H9 (cell line): ENCODE data around the gene RBM5. TPM values are rescaled to one million over a fixed set of nuclear protein-coding genes. Genes with fewer than 3 reads are reported as not detected.
A peak's percentile ranks its signal among the peaks of the same experiment; 100 is the strongest.

Source experiments
- DNase-seq: peaks from one replicate; pipeline ENCODE4 v3.0.0-alpha.2; 2017
- H2AFZ ChIP-seq: one replicate; pipeline ENCODE4 v1.6.1; 2013; ENCODE audit warnings: mild to moderate bottlenecking, low read length, control low read depth, moderate library complexity
- H2AK5ac ChIP-seq: 2 replicates; pipeline ENCODE4 v1.6.1; 2013; ENCODE audit warnings: low read length, control low read depth, mixed read lengths; ENCODE audit not compliant: insufficient read length
- H2BK120ac ChIP-seq: one replicate; pipeline ENCODE4 v1.6.1; 2013; ENCODE audit warnings: low read depth, mild to moderate bottlenecking, low read length, control low read depth, inconsistent platforms; ENCODE audit not compliant: poor library complexity, severe bottlenecking
- H2BK12ac ChIP-seq: 2 replicates; pipeline ENCODE4 v1.6.1; 2013; ENCODE audit warnings: low read length, control low read depth, mixed read lengths, low read depth; ENCODE audit not compliant: insufficient read length
- H2BK15ac ChIP-seq: 2 replicates; pipeline ENCODE4 v1.6.1; 2013; ENCODE audit warnings: low read depth, low read length, control low read depth
- H2BK20ac ChIP-seq: one replicate; pipeline ENCODE4 v1.6.1; 2013; ENCODE audit warnings: low read depth, mild to moderate bottlenecking, low read length, control low read depth, inconsistent platforms; ENCODE audit not compliant: poor library complexity, severe bottlenecking
- H2BK5ac ChIP-seq: 2 replicates; pipeline ENCODE4 v1.6.1; 2013; ENCODE audit warnings: low read length, control low read depth, mixed read lengths; ENCODE audit not compliant: insufficient read length
- H3K14ac ChIP-seq: 2 replicates; pipeline ENCODE4 v1.6.1; 2013; ENCODE audit warnings: low read length, control low read depth; ENCODE audit not compliant: insufficient read depth
- H3K18ac ChIP-seq: 2 replicates; pipeline ENCODE4 v1.6.1; 2013; ENCODE audit warnings: low read depth, mild to moderate bottlenecking, mixed read lengths, low read length, control low read depth; ENCODE audit not compliant: insufficient read length
- H3K23ac ChIP-seq: 2 replicates; pipeline ENCODE4 v1.6.1; 2013; ENCODE audit warnings: low read length, control low read depth, mixed read lengths, low read depth; ENCODE audit not compliant: insufficient read length
- H3K23me2 ChIP-seq: 2 replicates; pipeline ENCODE4 v1.6.1; 2013; ENCODE audit warnings: low read depth, mild to moderate bottlenecking, mixed read lengths, low read length, control low read depth; ENCODE audit not compliant: insufficient read length, poor library complexity, severe bottlenecking
- H3K27ac ChIP-seq: 2 replicates; pipeline ENCODE4 v1.5.1; 2013; ENCODE audit warnings: low read length, control low read depth, mixed read lengths, low read depth; ENCODE audit not compliant: insufficient read length
- H3K27me3 ChIP-seq: 2 replicates; pipeline ENCODE4 v1.6.1; 2013; ENCODE audit warnings: low read length, control low read depth, inconsistent platforms; ENCODE audit not compliant: insufficient read depth
- H3K4ac ChIP-seq: 2 replicates; pipeline ENCODE4 v1.6.1; 2013; ENCODE audit warnings: low read depth, mild to moderate bottlenecking, control low read depth, inconsistent platforms, low read length, moderate library complexity
- H3K4me1 ChIP-seq: 2 replicates; pipeline ENCODE4 v1.6.1; 2013; ENCODE audit warnings: low read length, control low read depth, inconsistent platforms; ENCODE audit not compliant: insufficient read depth
- H3K4me2 ChIP-seq: 2 replicates; pipeline ENCODE4 v1.6.1; 2013; ENCODE audit warnings: low read length, control low read depth, mixed read lengths; ENCODE audit not compliant: insufficient read length, insufficient read depth
- H3K56ac ChIP-seq: 2 replicates; pipeline ENCODE4 v1.6.1; 2013; ENCODE audit warnings: low read depth, mild to moderate bottlenecking, mixed read lengths, low read length, control low read depth; ENCODE audit not compliant: insufficient read length
- H3K79me1 ChIP-seq: 2 replicates; pipeline ENCODE4 v1.6.1; 2013; ENCODE audit warnings: low read depth, mild to moderate bottlenecking, moderate library complexity, low read length, control low read depth, inconsistent platforms; ENCODE audit not compliant: insufficient read depth, poor library complexity, severe bottlenecking
- H3K79me2 ChIP-seq: 2 replicates; pipeline ENCODE4 v1.6.1; 2013; ENCODE audit warnings: low read length, control low read depth, inconsistent platforms; ENCODE audit not compliant: insufficient read depth
- H3K9ac ChIP-seq: 2 replicates; pipeline ENCODE4 v1.6.1; 2013; ENCODE audit warnings: low read length, control low read depth, mixed read lengths; ENCODE audit not compliant: insufficient read length; ENCODE audit errors: extremely low read depth
- H3K9me3 ChIP-seq: one replicate; pipeline ENCODE4 v1.6.1; 2013; ENCODE audit warnings: low read depth, low read length, inconsistent platforms; ENCODE audit not compliant: control insufficient read depth
- H3T11ph ChIP-seq: one replicate; pipeline ENCODE4 v1.6.1; 2013; ENCODE audit warnings: mild to moderate bottlenecking, low read length, control low read depth, inconsistent platforms
- H4K20me1 ChIP-seq: one replicate; pipeline ENCODE4 v1.6.1; 2013; ENCODE audit not compliant: control insufficient read depth, insufficient read length, insufficient read depth
- H4K5ac ChIP-seq: 2 replicates; pipeline ENCODE4 v1.6.1; 2013; ENCODE audit warnings: low read depth, mild to moderate bottlenecking, mixed read lengths, low read length, control low read depth; ENCODE audit not compliant: insufficient read length
- H4K8ac ChIP-seq: replicated peaks from 2 replicates; pipeline ENCODE4 v1.6.1; 2013; ENCODE audit warnings: low read length, control low read depth, mixed read lengths, low read depth; ENCODE audit not compliant: insufficient read length
- H4K91ac ChIP-seq: 2 replicates; pipeline ENCODE4 v1.6.1; 2013; ENCODE audit warnings: low read depth, mild to moderate bottlenecking, moderate library complexity, mixed read lengths, low read length, control low read depth; ENCODE audit not compliant: insufficient read length
- H3K27ac Mint-ChIP-seq, 3 experiments: 2 replicates in 2 of 3; 3 replicates in 1 of 3; pipeline ENCODE4 v1.8.0; 2020 to 2021; ENCODE audit warnings: mixed read lengths in 3 of 3, mild to moderate bottlenecking in 1 of 3, moderate library complexity in 1 of 3
- H3K27me3 Mint-ChIP-seq: 2 replicates; pipeline ENCODE4 v1.8.0; 2021; ENCODE audit warnings: low read depth, mild to moderate bottlenecking, moderate library complexity, mixed read lengths
- H3K36me3 Mint-ChIP-seq, 3 experiments: 2 replicates in 2 of 3; 3 replicates in 1 of 3; pipeline ENCODE4 v1.8.0; 2020 to 2021; ENCODE audit warnings: low read depth in 3 of 3, mixed read lengths in 3 of 3; ENCODE audit not compliant: insufficient read depth in 1 of 3
- H3K4me1 Mint-ChIP-seq, 2 experiments: 2 replicates each; pipeline ENCODE4 v1.8.0; 2020; ENCODE audit warnings: mixed read lengths in 2 of 2
- H3K4me3 Mint-ChIP-seq, 2 experiments: 2 replicates in 1 of 2; 3 replicates in 1 of 2; pipeline ENCODE4 v1.8.0; 2020 to 2021; ENCODE audit warnings: mild to moderate bottlenecking in 2 of 2, mixed read lengths in 2 of 2, moderate library complexity in 1 of 2
- H3K9me3 Mint-ChIP-seq, 2 experiments: 2 replicates in 1 of 2; 3 replicates in 1 of 2; pipeline ENCODE4 v1.8.0; 2020; ENCODE audit warnings: mild to moderate bottlenecking in 2 of 2, mixed read lengths in 2 of 2, moderate library complexity in 1 of 2
- CTCF ChIP-seq: fragments of 200-600 bp; sonication (generic); conservative IDR thresholded peaks from 3 replicates; pipeline ENCODE4 v1.8.0; 2021; ENCODE audit warnings: antibody characterized with exemption, mild to moderate bottlenecking
- WGBS: extraction: QIAGEN DNeasy Blood & Tissue Kit; methylation state at CpG from one replicate; pipeline ENCODE4 v1.1.7; 2013; ENCODE audit warnings: missing lambda C conversion rate, low lambda C conversion rate, mixed read lengths; ENCODE audit not compliant: insufficient read length; ENCODE audit errors: extremely low coverage; 5-methylcytosine and 5-hydroxymethylcytosine counted together
- total RNA-seq: library from RNA; stranded (reverse); gene quantifications from 2 replicates; pipeline ENCODE4 v1.2.1, GENCODE V29; 2021

RBM5 gene
- total RNA-seq, 1 experiment from 2014 or later = 123 TPM

DNA sequence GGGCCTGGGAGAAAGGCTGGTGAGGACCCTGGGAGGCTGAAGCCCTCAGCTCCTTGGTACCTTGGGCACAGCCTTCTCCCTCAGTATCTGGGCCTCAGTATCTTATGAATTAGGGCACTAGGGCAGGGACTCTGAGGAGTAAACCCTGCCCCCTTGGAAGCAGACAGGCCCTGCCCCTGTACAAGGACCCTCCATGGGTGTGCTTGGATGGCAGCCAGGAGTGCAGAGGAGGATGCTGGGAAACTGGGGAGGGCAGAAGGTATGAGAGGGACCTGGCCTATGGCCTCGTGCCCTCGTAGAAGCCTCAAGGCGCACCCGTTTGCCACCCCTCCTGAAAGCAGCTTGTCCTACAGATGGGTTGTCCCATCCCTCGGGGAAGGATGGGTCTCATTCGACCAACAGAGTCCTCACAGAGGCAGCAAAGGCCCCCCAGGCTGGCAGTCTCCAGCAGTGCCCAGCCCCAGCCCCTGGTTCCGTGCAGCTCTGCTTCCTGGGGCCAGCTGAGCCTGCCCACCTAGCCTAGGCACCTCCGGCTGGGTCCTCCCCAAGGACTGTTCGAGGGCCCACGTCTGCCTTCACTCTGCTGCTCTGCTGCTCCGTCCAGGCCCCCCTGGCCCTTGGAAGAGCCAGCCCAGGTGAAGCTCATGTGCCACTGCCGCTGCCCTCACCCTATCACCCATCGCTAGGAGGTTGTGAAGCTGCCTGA, 51.2 kb downstream of the RBM5 start:
- no peaks in the 10 kb centered on the region; the same call in 1 of the 2 replicates for H3K27me3 Mint-ChIP-seq
- H2AFZ ChIP-seq = no peak overlapping the region
- no peak overlapping the region for H2BK120ac ChIP-seq
- no peak overlapping the region for H3K4me2 ChIP-seq
- no peak overlapping the region for H3K9ac ChIP-seq
- H3K27ac Mint-ChIP-seq = peak overlapping the region in 2 of 3 experiments; percentile 55 to 76; a peak in 3 of 7 replicates
- no peak overlapping the region for H2AK5ac ChIP-seq
- H3K27me3 ChIP-seq = no peaks in the 10 kb centered on the region
- H4K20me1 ChIP-seq = no peaks in the 10 kb centered on the region
- H3K23ac ChIP-seq = no peak overlapping the region
- no peak overlapping the region for H4K5ac ChIP-seq
- TF ChIP-seq CTCF = no peak
- H3K4me1 ChIP-seq = peaks cover 8% of the 10 kb centered on the region; the same call in 1 of the 2 replicates
- no peaks in the 10 kb centered on the region; a peak in 1 of 5 replicates for H3K9me3 Mint-ChIP-seq
- no peak overlapping the region for H2BK5ac ChIP-seq
- no peaks in the 10 kb centered on the region for H3K79me2 ChIP-seq
- H3K4me1 Mint-ChIP-seq = peaks cover 29 to 35% of the 10 kb centered on the region in 2 experiments
- no peak overlapping the region for H3T11ph ChIP-seq
- H3K9me3 ChIP-seq = no peaks in the 10 kb centered on the region
- no peak for DNase-seq
- no peak overlapping the region for H3K4ac ChIP-seq
- H2BK12ac ChIP-seq = no peak overlapping the region
- no CpG with 5 or more reads among the region's 13 CpGs for WGBS
- H3K14ac ChIP-seq = no peak overlapping the region; the same call in 1 of the 2 replicates
- no peak overlapping the region for H4K8ac ChIP-seq
- peak overlapping the region; percentile 28 for H3K18ac ChIP-seq
- no peak overlapping the region for H4K91ac ChIP-seq
- H3K56ac ChIP-seq = no peak overlapping the region
- H2BK20ac ChIP-seq = no peak overlapping the region
- no peaks in the 10 kb centered on the region for H3K23me2 ChIP-seq
- no peaks in the 10 kb centered on the region; a peak in 1 of 7 replicates for H3K36me3 Mint-ChIP-seq
- no peaks in the 10 kb centered on the region for H3K79me1 ChIP-seq
- no peak overlapping the region for H3K27ac ChIP-seq
- no peak overlapping the region for H2BK15ac ChIP-seq
- H3K4me3 Mint-ChIP-seq = peak overlapping the region in 1 of 2 experiments; percentile 26; a peak in 2 of 5 replicates
